Nucleus accumbens (tissue), 56 donors: ENCODE results near the gene PAH.

Source experiments
- DNase-seq, 56 donors: peaks; one replicate each; lab custom pipeline; 2025; lab: John Stamatoyannopoulos, UW

The PAH gene

GRCh38 chr12:102903337-102904007 lies 13.6 kb downstream of the PAH start:
- DNase-seq = no peak

- no peak for DNase-seq
Measured at GRCh38 chr12:102902093-102902492, 15.0 kb downstream of the PAH start.

GRCh38 chr12:102900389-102900788 lies 16.7 kb downstream of the PAH start:
- DNase-seq = no peak

DNA sequence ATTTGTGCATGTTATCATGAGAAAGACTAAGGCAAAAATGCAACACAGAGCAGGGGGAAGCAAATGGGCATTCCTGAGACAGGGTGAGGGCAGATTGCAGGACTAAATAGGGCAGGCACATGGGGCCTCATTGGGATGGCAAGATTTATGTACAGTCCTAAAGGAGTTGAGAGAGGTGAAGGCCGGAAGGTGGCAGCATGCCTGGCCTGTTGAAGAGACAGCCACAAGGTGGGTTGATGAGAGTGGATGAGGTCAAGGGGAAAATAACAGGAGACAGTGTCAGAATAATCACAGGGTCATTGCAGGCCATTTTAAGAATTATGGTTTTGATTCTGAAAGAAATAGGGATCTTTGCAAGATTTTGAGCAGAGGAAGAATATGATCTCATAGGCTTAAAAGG lies 21.0 kb downstream of the PAH start:
- DNase-seq = no peak

- no peak for DNase-seq
Measured at GRCh38 chr12:102891756-102892155, 25.3 kb downstream of the PAH start.

GRCh38 chr12:102888511-102888910 lies 28.5 kb downstream of the PAH start:
- DNase-seq = no peak

DNA sequence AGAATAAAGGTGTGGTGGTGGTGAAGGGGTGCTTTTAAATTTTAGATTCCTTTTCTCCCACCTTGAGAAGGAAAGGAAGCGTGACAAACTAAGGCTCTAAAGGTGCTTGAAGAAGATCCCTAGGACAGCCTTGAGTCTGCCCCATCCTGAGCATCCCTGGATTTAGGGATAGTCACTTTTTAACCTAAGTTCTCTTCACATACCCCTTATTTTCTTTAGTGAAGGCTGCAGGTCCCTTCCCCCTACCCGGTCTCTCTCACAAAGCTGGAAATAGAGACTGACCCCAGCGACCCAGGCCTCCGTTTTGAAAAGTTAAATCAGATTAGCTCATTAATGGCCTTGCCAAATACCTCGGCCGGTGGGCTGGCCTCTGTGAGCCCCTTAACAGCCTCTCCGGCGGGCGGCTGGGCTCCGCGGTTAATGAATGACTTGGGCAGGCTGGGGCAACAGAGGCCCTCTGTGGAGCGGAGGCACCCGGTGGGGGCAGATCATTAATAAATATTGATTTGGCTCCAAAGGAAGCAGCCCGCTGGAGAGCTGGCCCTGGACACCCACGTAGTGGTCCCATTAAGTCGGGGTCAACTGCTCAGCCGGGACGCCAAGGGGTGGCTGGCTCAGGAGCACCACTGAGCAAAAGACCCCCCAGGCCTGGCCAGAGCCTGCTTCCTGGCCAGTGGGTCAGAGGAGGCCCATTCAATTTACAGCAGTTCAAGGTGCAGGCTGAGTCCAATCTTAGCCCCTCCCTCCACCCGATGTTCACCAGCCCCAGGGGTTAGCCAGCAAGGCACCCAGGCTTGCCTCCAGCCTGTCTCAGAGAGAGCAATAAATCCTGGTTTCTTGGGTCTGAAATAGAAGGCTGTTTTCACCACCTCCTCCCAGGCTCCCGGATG lies 31.8 kb downstream of the PAH start:
- DNase-seq = no peak

DNA sequence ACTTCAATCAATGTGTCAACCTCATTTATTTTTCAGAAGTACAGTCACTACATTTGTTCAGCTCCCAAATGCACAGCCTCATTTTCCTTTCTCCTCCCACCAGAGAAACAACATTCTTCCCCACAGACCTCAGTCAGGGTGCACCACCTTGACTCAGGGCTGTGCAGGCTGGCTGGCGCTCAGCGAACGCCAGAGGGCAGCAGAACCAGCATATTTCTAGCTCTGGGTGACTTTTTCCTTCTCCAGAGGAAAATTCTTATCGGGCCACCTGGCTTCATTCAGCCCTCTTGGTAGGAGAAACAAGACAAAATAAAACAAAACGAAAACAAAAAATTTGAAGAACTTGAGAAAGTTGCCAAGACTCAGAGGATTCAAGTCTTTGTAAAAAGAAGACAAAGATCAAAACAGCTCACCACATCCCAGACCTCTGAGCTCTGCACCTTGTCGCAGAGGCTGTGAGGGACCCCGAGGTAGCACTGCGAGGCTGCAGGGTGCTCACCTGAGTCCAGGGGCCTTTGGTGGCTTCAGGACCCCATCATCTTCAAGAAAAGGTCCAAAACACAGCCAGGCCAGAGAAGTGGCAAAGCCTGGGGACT lies 33.7 kb downstream of the PAH start:
- DNase-seq = peak in 38 of 56 donors; percentile 1 to 74 (median 20)

GRCh38 chr12:102880783-102881182 lies 36.3 kb downstream of the PAH start:
- no peak for DNase-seq

DNA sequence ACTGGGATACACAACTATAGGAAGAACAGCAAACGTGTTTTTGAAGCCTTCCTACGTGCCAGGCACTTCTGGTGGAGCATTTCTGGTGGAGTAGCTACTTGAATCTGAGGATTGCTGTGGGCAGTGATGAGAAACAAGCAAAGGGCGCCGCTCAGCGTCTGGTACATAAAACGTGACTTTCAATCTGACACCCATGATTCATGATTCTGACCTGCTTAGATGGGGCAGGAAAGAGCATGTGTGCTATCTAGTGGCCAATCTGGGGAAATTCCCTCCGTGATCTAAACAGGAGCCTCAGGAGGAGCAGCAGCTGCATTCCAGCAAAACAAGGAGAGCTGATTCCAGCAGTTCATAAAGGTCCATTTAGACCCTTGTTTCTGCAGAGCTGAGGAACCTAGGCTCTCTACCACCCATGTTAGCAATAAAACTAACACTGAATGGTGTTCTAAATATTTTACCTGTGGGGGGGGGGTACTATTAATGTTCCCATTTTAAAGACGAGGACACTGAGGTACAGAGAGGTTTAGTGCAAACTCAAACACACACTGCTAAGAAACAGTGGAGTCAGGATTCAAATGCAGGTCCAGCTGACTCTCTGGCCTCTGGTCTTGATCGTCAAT lies 37.8 kb downstream of the PAH start:
- peak in 23 of 56 donors; percentile 3 to 49 (median 20) for DNase-seq

GRCh38 chr12:102876883-102877282 lies 40.2 kb downstream of the PAH start:
- no peak for DNase-seq

DNA sequence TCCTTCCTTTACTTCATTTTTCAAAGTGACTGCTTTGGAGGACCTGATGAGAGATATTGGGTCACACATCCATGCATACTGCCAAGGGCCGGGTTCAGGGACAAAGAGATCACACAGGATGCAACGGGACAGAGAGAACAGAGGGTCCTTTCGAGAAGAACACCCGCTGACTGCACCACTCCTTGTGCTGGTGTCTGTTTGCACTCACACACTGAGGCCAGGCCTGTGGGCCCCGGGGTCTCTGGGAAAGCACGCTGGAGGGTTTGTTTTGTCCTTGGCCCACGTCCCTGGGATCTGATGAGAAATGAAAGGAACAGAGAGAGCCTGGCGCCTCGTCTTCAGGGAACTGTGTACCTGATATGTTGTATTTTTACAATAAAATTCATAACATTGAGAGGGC lies 42.2 kb downstream of the PAH start:
- DNase-seq = peak in 15 of 56 donors; percentile 2 to 28 (median 8)

GRCh38 chr12:102873077-102873476 lies 44.0 kb downstream of the PAH start:
- DNase-seq = no peak

DNA sequence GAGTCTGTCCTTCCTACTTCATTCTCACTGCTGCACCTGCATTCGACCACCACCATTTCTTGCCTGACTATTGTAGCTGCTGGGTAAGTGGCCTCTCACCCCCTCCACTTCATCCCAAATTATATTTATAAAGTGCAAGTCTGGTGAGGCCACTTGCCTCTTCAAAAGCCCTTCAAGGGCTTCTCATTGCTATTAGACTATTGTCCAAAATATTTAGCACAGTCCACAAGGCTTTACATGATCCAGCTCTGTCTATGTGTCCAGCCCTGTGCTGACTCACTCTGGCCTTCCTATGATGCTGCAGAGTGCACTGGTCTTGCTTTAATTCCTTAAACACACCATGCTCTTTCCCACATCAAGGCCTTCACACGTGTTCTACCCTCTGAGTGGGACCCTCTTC lies 46.0 kb downstream of the PAH start:
- DNase-seq = no peak

- no peak for DNase-seq
Measured at GRCh38 chr12:102869571-102869970, 47.5 kb downstream of the PAH start.

- DNase-seq = no peak
Measured at GRCh38 chr12:102865821-102866615, 51.0 kb downstream of the PAH start.

DNA sequence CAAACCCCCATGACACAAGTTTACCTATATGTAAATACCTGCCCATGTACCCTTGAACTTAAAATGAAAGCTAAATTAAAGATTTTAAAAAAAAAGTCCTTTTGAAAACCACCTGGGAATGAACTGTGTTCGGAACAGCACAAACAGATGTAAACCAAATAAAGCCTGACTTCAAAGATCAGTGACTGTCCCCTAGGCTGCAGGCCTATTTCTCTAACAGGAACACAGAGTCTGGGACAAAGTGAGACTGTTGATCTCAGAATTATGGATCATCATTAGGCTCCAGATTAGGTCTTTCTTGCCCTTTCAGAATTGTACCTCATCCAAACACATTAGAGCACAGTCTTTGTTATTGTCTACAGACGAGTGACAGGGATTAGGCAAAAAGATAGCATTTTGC lies 54.6 kb downstream of the PAH start:
- DNase-seq = no peak

- no peak for DNase-seq
Measured at GRCh38 chr12:102851246-102851645, 65.8 kb downstream of the PAH start.

DNA sequence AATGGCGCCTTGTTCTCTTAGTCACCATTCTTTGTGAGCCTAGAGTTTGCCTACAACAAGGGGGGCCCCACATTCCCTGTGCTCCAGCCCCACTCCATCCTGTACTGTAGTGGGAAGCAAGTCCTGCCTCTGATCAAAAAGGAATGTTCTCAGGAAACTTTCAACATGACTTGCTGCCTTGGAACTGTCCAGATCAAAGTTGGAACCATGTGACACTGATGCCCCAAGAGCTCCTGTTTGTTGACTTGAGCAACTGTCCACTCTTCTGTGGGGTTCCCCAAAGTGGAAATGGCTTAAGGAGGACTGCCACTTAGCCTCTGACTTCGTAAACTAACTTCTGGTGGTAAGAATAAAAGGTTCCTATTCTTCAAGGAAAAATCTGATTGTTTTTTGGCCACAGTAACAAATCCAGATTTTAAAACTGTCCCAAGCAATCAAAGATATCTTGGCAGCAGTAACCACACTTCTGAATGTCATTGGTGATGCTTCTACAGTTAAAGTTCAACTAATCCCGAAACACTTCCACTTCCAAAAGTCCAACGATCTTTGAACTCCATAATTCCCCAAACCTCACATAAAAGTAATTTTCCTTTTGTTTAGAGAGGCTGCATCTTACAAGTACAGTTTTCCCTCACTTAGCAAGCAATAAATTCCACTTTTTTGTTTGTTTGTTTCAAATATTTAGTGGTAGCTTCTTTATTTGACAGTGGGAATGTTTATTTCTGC lies 67.2 kb downstream of the PAH start:
- DNase-seq = no peak

- DNase-seq = no peak
Measured at GRCh38 chr12:102848832-102849231, 68.2 kb downstream of the PAH start.
